ENCODE measurements around the gene DNAH7.

The DNAH7 gene

GRCh38 chr2:195756218-195756942 lies 312.3 kb downstream of the DNAH7 start:
- ATAC-seq (replicated peaks) (no peak), DNase-seq (no peak)
- Mint-ChIP-seq H3K36me3 (peaks cover 12 to 23% of the 10 kb centered on the region in 2 donors), H3K9me3 (peaks cover 4 to 5% of the 10 kb centered on the region in 2 donors), H3K4me1 (no peaks in the 10 kb centered on the region), H3K27me3 (no peaks in the 10 kb centered on the region), H3K4me3 (no peak overlapping the region), H3K27ac (no peak overlapping the region)

- peaks cover 34 to 36% of the 10 kb centered on the region in 2 donors for H3K36me3 Mint-ChIP-seq
- ATAC-seq (replicated peaks) (no peak), DNase-seq (no peak)
- no peaks in the 10 kb centered on the region for H3K4me1 Mint-ChIP-seq
- no peaks in the 10 kb centered on the region for H3K27me3 Mint-ChIP-seq
- no peak overlapping the region for H3K27ac Mint-ChIP-seq
- H3K9me3 Mint-ChIP-seq, result peaks cover 0 to 4% of the 10 kb centered on the region in 2 donors
- no peak overlapping the region for H3K4me3 Mint-ChIP-seq
These were observed 327.4 kb downstream of the DNAH7 start for GRCh38 chr2:195741191-195741590.

- Mint-ChIP-seq H3K36me3 (peaks cover 30 to 38% of the 10 kb centered on the region in 2 donors), H3K27ac (no peak overlapping the region), H3K4me1 (no peaks in the 10 kb centered on the region), H3K9me3 (peaks cover 0 to 2% of the 10 kb centered on the region in 2 donors), H3K27me3 (no peaks in the 10 kb centered on the region), H3K4me3 (no peak overlapping the region)
- ATAC-seq (replicated peaks), result no peak
- no peak for DNase-seq
These were observed 330.9 kb downstream of the DNAH7 start for GRCh38 chr2:195737511-195738325.

- no peak for ATAC-seq (replicated peaks)
- Mint-ChIP-seq H3K4me1 (no peaks in the 10 kb centered on the region), H3K4me3 (no peak overlapping the region), H3K27me3 (no peaks in the 10 kb centered on the region), H3K27ac (no peak overlapping the region), H3K36me3 (peaks cover 32 to 48% of the 10 kb centered on the region in 2 donors), H3K9me3 (no peaks in the 10 kb centered on the region)
- no peak for DNase-seq
These were observed 333.3 kb downstream of the DNAH7 start for GRCh38 chr2:195735347-195735746.

- DNase-seq (no peak), ATAC-seq (replicated peaks) (no peak)
- Mint-ChIP-seq H3K4me1 (no peaks in the 10 kb centered on the region), H3K9me3 (no peaks in the 10 kb centered on the region), H3K27me3 (no peaks in the 10 kb centered on the region), H3K36me3 (peaks cover 32 to 48% of the 10 kb centered on the region in 2 donors), H3K4me3 (no peak overlapping the region), H3K27ac (no peak overlapping the region)
These were observed 333.7 kb downstream of the DNAH7 start for GRCh38 chr2:195734931-195735330.

- Mint-ChIP-seq H3K4me3 (no peak overlapping the region), H3K9me3 (no peaks in the 10 kb centered on the region), H3K27me3 (no peaks in the 10 kb centered on the region), H3K4me1 (no peaks in the 10 kb centered on the region), H3K27ac (no peak overlapping the region), H3K36me3 (peaks cover 33 to 49% of the 10 kb centered on the region in 2 donors)
- DNase-seq (no peak), ATAC-seq (replicated peaks) (no peak)
These were observed 334.2 kb downstream of the DNAH7 start for GRCh38 chr2:195734395-195734794.

GRCh38 chr2:195733831-195734230 lies 334.8 kb downstream of the DNAH7 start:
- Mint-ChIP-seq H3K9me3 (no peaks in the 10 kb centered on the region), H3K4me3 (no peak overlapping the region), H3K36me3 (peaks cover 36 to 52% of the 10 kb centered on the region in 2 donors), H3K27me3 (no peaks in the 10 kb centered on the region), H3K27ac (no peak overlapping the region), H3K4me1 (no peaks in the 10 kb centered on the region)
- no peak for DNase-seq
- ATAC-seq (replicated peaks), result no peak

GRCh38 chr2:195732574-195732973 lies 336.1 kb downstream of the DNAH7 start:
- ATAC-seq (replicated peaks) (no peak), DNase-seq (no peak)
- Mint-ChIP-seq H3K4me1 (no peaks in the 10 kb centered on the region), H3K9me3 (no peaks in the 10 kb centered on the region), H3K4me3 (no peak overlapping the region), H3K36me3 (peaks cover 36 to 55% of the 10 kb centered on the region in 2 donors), H3K27me3 (no peaks in the 10 kb centered on the region), H3K27ac (no peak overlapping the region)

- ATAC-seq (replicated peaks), result no peak
- Mint-ChIP-seq H3K27ac (no peak overlapping the region), H3K4me1 (no peaks in the 10 kb centered on the region), H3K4me3 (no peak overlapping the region), H3K27me3 (no peaks in the 10 kb centered on the region), H3K36me3 (peaks cover 35 to 50% of the 10 kb centered on the region in 2 donors), H3K9me3 (no peaks in the 10 kb centered on the region)
- DNase-seq, result no peak
These were observed 337.7 kb downstream of the DNAH7 start for GRCh38 chr2:195730912-195731311.

GRCh38 chr2:195727106-195727505 lies 341.5 kb downstream of the DNAH7 start:
- no peak overlapping the region for H3K4me3 Mint-ChIP-seq
- H3K27me3 Mint-ChIP-seq, result no peaks in the 10 kb centered on the region
- H3K9me3 Mint-ChIP-seq, result no peaks in the 10 kb centered on the region
- H3K4me1 Mint-ChIP-seq, result no peaks in the 10 kb centered on the region
- no peak for ATAC-seq (replicated peaks)
- no peak overlapping the region for H3K27ac Mint-ChIP-seq
- peaks cover 33 to 47% of the 10 kb centered on the region in 2 donors for H3K36me3 Mint-ChIP-seq
- DNase-seq, result no peak

GRCh38 chr2:195722075-195722474 lies 346.6 kb downstream of the DNAH7 start:
- Mint-ChIP-seq H3K4me1 (peaks cover 1 to 6% of the 10 kb centered on the region in 2 donors), H3K27ac (no peak overlapping the region), H3K4me3 (no peak overlapping the region), H3K9me3 (peaks cover 0 to 2% of the 10 kb centered on the region in 2 donors), H3K27me3 (no peaks in the 10 kb centered on the region), H3K36me3 (peaks cover 26 to 34% of the 10 kb centered on the region in 2 donors)
- no peak for ATAC-seq (replicated peaks)
- no peak for DNase-seq

GRCh38 chr2:195721042-195721441 lies 347.6 kb downstream of the DNAH7 start:
- H3K4me3 Mint-ChIP-seq, result no peak overlapping the region
- no peaks in the 10 kb centered on the region for H3K27me3 Mint-ChIP-seq
- DNase-seq, result no peak
- peaks cover 1 to 6% of the 10 kb centered on the region in 2 donors for H3K4me1 Mint-ChIP-seq
- peaks cover 32 to 43% of the 10 kb centered on the region in 2 donors for H3K36me3 Mint-ChIP-seq
- no peak for ATAC-seq (replicated peaks)
- H3K9me3 Mint-ChIP-seq, result peaks cover 0 to 2% of the 10 kb centered on the region in 2 donors
- no peak overlapping the region for H3K27ac Mint-ChIP-seq

- ATAC-seq (replicated peaks) (no peak), DNase-seq (no peak)
- Mint-ChIP-seq H3K9me3 (peaks cover 0 to 2% of the 10 kb centered on the region in 2 donors), H3K27me3 (no peaks in the 10 kb centered on the region), H3K27ac (no peak overlapping the region), H3K36me3 (peaks cover 31 to 39% of the 10 kb centered on the region in 2 donors), H3K4me3 (no peak overlapping the region), H3K4me1 (peaks cover 9 to 16% of the 10 kb centered on the region in 2 donors)
These were observed 352.2 kb downstream of the DNAH7 start for GRCh38 chr2:195716466-195716865.

GRCh38 chr2:195711478-195711877 lies 357.2 kb downstream of the DNAH7 start:
- no peaks in the 10 kb centered on the region for H3K27me3 Mint-ChIP-seq
- no peak for ATAC-seq (replicated peaks)
- H3K27ac Mint-ChIP-seq, result no peak overlapping the region
- H3K4me1 Mint-ChIP-seq, result peaks cover 11% of the 10 kb centered on the region in 2 donors
- H3K36me3 Mint-ChIP-seq, result peaks cover 17 to 32% of the 10 kb centered on the region in 2 donors
- H3K9me3 Mint-ChIP-seq, result no peaks in the 10 kb centered on the region
- no peak overlapping the region for H3K4me3 Mint-ChIP-seq
- no peak for DNase-seq

Data from stimulated activated naive B cell treated with anti-CD40 and anti-IgM and Interleukin-4, amounts not matched to agents 10 μg/mL and 1 μg/mL and 100 μg/mL, for 72 hours (primary cell).